ENCODE measurements around the gene FHAD1. TPM values are rescaled to one million over a fixed set of nuclear protein-coding genes. Genes with fewer than 3 reads are reported as not detected.

The FHAD1 gene
- total and polyA plus RNA-seq, 2 donors (not counting 3 experiments of a cell fraction or from before 2014, with no cell fraction given) = 0.04 to 0.69 TPM

DNA sequence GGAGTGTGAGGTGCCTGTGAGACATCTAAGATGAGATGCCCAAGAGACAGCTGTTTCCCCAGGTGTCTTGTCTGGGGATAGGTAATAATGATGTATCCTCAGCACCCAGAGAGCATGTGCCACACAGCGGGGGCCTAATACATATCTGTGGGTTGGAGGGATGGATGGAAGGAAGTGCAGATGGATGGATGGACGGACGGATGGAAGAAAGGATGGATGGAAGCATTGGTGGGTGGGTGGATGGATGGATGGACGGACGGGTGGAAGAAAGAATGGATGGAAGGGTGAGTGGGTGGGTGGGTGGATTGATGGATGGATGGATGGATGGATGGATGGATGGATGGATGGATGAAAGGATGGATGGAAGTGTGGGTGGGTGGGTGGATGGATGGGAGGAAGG, 84.2 kb downstream of the FHAD1 start:
- Histone ChIP-seq H3K9me1 (replicated peaks; ENCODE audit: control insufficient read depth, extremely low read depth, insufficient read depth, low read length) (no peaks in the 10 kb centered on the region), H3K4me2 (ENCODE audit: insufficient read depth, low read length) (no peak overlapping the region), H3K27ac (ENCODE audit: insufficient read depth, low read depth, low read length) (no peak overlapping the region), H2AFZ (ENCODE audit: low read depth, low read length) (no peak overlapping the region), H3K27me3 (ENCODE audit: control insufficient read depth in 2 of 2, insufficient read depth in 2 of 2, low read length in 2 of 2) (no peaks in the 10 kb centered on the region), H3K79me2 (ENCODE audit: control insufficient read depth, insufficient read depth, low read length) (no peaks in the 10 kb centered on the region), H3K9me3 (replicated peaks; ENCODE audit: control insufficient read depth, insufficient read depth, low read length) (no peaks in the 10 kb centered on the region), H3K9ac (replicated peaks; ENCODE audit: extremely low read depth, insufficient read depth, low read length) (no peak overlapping the region), H4K20me1 (replicated peaks; ENCODE audit: control insufficient read depth, extremely low read depth, insufficient read depth, low read length) (no peaks in the 10 kb centered on the region), H3K4me1 (ENCODE audit: control insufficient read depth, extremely low read depth, insufficient read depth, low read length) (peaks cover 20% of the 10 kb centered on the region), H3K4me3 (replicated peaks in 1 of 3; ENCODE audit: insufficient read depth in 1 of 3, low read depth in 1 of 3, low read length in 3 of 3) (no peak overlapping the region), H3K36me3 (ENCODE audit: control insufficient read depth in 2 of 2, extremely low read depth in 1 of 2, insufficient read depth in 2 of 2, low read length in 2 of 2) (no peaks in the 10 kb centered on the region)
- TF ChIP-seq MYC (IDR thresholded peaks at IDR 0.05; ENCODE audit: low read depth, low read length) = no peak
- TF ChIP-seq JUN (IDR thresholded peaks at IDR 0.05; ENCODE audit: borderline replicate concordance, insufficient read depth, insufficient read length, low read depth) = no peak
- TF ChIP-seq POLR2AphosphoS5 (IDR thresholded peaks at IDR 0.05; ENCODE audit: insufficient read depth, low read depth, low read length) = no peak
- TF ChIP-seq MAX (IDR thresholded peaks at IDR 0.05; ENCODE audit: insufficient read depth, insufficient read length) = no peak
- TF ChIP-seq, protein P1, sequence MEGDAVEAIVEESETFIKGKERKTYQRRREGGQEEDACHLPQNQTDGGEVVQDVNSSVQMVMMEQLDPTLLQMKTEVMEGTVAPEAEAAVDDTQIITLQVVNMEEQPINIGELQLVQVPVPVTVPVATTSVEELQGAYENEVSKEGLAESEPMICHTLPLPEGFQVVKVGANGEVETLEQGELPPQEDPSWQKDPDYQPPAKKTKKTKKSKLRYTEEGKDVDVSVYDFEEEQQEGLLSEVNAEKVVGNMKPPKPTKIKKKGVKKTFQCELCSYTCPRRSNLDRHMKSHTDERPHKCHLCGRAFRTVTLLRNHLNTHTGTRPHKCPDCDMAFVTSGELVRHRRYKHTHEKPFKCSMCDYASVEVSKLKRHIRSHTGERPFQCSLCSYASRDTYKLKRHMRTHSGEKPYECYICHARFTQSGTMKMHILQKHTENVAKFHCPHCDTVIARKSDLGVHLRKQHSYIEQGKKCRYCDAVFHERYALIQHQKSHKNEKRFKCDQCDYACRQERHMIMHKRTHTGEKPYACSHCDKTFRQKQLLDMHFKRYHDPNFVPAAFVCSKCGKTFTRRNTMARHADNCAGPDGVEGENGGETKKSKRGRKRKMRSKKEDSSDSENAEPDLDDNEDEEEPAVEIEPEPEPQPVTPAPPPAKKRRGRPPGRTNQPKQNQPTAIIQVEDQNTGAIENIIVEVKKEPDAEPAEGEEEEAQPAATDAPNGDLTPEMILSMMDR (IDR thresholded peaks at IDR 0.05; ENCODE audit: extremely low read depth in 1 of 2, insufficient read depth in 1 of 2, low read depth in 1 of 2, low read length in 2 of 2) = no peak
- no peak for TF ChIP-seq EZH2 (IDR thresholded peaks at IDR 0.05; ENCODE audit: borderline replicate concordance, low read depth, low read length, severe bottlenecking)
- no peak for TF ChIP-seq FOS (IDR thresholded peaks at IDR 0.05; ENCODE audit: borderline replicate concordance, insufficient read depth, low read length)
- no peak for TF ChIP-seq POLR2A (IDR thresholded peaks at IDR 0.05; ENCODE audit: low read depth, low read length)
- TF ChIP-seq GATA2 (IDR thresholded peaks at IDR 0.05; ENCODE audit: insufficient read depth, insufficient read length, low read depth, low read length) = no peak
- DNase-seq (ENCODE audit: low read depth, low spot score) (no peak), FAIRE-seq (peak; percentile 53)
- ChIA-PET POLR2A (no interaction called here), CTCF (interaction anchor here (1.3 kb wide), 2 partner anchors 12 to 19 kb away, joined by 3 to 4 read pairs; no protein-coding TSS in a partner anchor)
- intact Hi-C loops (cut with micrococcal nuclease) (no loop called here), dilution Hi-C loops (cut with MboI; ENCODE audit: extremely low pct_ligation_motif_present, low sequenced_read_pairs) (no loop called here)
- no TSS peak for BruUV-seq (replicated peaks)

Measured in endothelial cell of umbilical vein (primary cell).